ENCODE data around the gene FTCD.

GRCh38 chr21:46095814-46096595 is 59.4 kb downstream of the FTCD start:
- TF ChIP-seq POLR2A (IDR thresholded peaks at IDR 0.05; ENCODE audit: low read length) (no peak), GATA1 (IDR thresholded peaks at IDR 0.05; ENCODE audit: low read depth, low read length) (no peak)
